Measurements from ENCODE around the gene PLCB1. TPM values are rescaled to one million over a fixed set of nuclear protein-coding genes. Genes with fewer than 3 reads are reported as not detected.

PLCB1 gene
- total and polyA plus RNA-seq, 2 donors (not counting 3 experiments of a cell fraction or from before 2014, with no cell fraction given) = 10.2 to 53.4 TPM

DNA sequence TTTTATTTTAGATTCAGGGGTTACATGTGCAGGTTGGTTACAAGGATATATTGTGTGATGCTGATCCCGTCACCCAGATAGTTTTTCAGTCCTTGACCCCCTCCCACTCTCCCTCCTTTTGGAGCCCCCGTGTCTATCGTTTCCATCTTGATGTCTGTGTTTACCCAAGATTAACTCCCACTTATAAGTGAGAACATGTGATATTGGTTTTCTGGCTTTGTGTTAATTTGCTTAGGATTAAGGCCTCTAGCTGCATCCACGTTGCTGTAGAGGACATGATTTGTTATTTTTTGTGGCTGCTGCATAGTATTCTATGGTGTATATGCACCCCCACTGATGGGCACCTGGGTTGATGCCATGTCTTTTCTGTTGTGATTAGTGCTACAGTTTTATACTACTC, 178.6 kb downstream of the PLCB1 start:
- dilution Hi-C loops (cut with MboI; ENCODE audit: extremely low pct_ligation_motif_present, low sequenced_read_pairs) = no loop called here
- no peaks in the 10 kb centered on the region for H3K36me3 ChIP-seq (ENCODE audit: control insufficient read depth in 2 of 2, extremely low read depth in 1 of 2, insufficient read depth in 2 of 2, low read length in 2 of 2)
- TF ChIP-seq MAX (IDR thresholded peaks at IDR 0.05; ENCODE audit: insufficient read depth, insufficient read length) = no peak
- no peak for TF ChIP-seq GATA2 (IDR thresholded peaks at IDR 0.05; ENCODE audit: insufficient read depth, insufficient read length, low read depth, low read length)
- no peak for TF ChIP-seq MYC (IDR thresholded peaks at IDR 0.05; ENCODE audit: low read depth, low read length)
- TF ChIP-seq, protein P1, sequence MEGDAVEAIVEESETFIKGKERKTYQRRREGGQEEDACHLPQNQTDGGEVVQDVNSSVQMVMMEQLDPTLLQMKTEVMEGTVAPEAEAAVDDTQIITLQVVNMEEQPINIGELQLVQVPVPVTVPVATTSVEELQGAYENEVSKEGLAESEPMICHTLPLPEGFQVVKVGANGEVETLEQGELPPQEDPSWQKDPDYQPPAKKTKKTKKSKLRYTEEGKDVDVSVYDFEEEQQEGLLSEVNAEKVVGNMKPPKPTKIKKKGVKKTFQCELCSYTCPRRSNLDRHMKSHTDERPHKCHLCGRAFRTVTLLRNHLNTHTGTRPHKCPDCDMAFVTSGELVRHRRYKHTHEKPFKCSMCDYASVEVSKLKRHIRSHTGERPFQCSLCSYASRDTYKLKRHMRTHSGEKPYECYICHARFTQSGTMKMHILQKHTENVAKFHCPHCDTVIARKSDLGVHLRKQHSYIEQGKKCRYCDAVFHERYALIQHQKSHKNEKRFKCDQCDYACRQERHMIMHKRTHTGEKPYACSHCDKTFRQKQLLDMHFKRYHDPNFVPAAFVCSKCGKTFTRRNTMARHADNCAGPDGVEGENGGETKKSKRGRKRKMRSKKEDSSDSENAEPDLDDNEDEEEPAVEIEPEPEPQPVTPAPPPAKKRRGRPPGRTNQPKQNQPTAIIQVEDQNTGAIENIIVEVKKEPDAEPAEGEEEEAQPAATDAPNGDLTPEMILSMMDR (IDR thresholded peaks at IDR 0.05; ENCODE audit: extremely low read depth in 1 of 2, insufficient read depth in 1 of 2, low read depth in 1 of 2, low read length in 2 of 2) = no peak
- TF ChIP-seq POLR2AphosphoS5 (IDR thresholded peaks at IDR 0.05; ENCODE audit: insufficient read depth, low read depth, low read length) = no peak
- no peak for TF ChIP-seq JUN (IDR thresholded peaks at IDR 0.05; ENCODE audit: borderline replicate concordance, insufficient read depth, insufficient read length, low read depth)
- no peak for TF ChIP-seq EZH2 (IDR thresholded peaks at IDR 0.05; ENCODE audit: borderline replicate concordance, low read depth, low read length, severe bottlenecking)
- no peak for TF ChIP-seq POLR2A (IDR thresholded peaks at IDR 0.05; ENCODE audit: low read depth, low read length)
- no peak for TF ChIP-seq FOS (IDR thresholded peaks at IDR 0.05; ENCODE audit: borderline replicate concordance, insufficient read depth, low read length)
- no peak overlapping the region for H3K9ac ChIP-seq (replicated peaks; ENCODE audit: extremely low read depth, insufficient read depth, low read length)
- no peaks in the 10 kb centered on the region for H3K27me3 ChIP-seq (ENCODE audit: control insufficient read depth in 2 of 2, insufficient read depth in 2 of 2, low read length in 2 of 2)
- CTCF ChIA-PET = interaction anchor here (1.4 kb wide), 2 partner anchors 11 to 412 kb away, joined by 5 read pairs; no protein-coding TSS in a partner anchor
- DNase-seq (ENCODE audit: low read depth, low spot score) (no peak), FAIRE-seq (no peak)
- no peak overlapping the region for H3K4me3 ChIP-seq (replicated peaks in 1 of 3; ENCODE audit: insufficient read depth in 1 of 3, low read depth in 1 of 3, low read length in 3 of 3)
- no peak overlapping the region for H3K27ac ChIP-seq (ENCODE audit: insufficient read depth, low read depth, low read length)
- no peaks in the 10 kb centered on the region for H3K4me1 ChIP-seq (ENCODE audit: control insufficient read depth, extremely low read depth, insufficient read depth, low read length)
- H2AFZ ChIP-seq (ENCODE audit: low read depth, low read length) = no peak overlapping the region
- no peak overlapping the region for H3K4me2 ChIP-seq (ENCODE audit: insufficient read depth, low read length)
- peaks cover 2% of the 10 kb centered on the region for H4K20me1 ChIP-seq (replicated peaks; ENCODE audit: control insufficient read depth, extremely low read depth, insufficient read depth, low read length)
- H3K79me2 ChIP-seq (ENCODE audit: control insufficient read depth, insufficient read depth, low read length) = no peaks in the 10 kb centered on the region
- H3K9me3 ChIP-seq (replicated peaks; ENCODE audit: control insufficient read depth, insufficient read depth, low read length) = no peaks in the 10 kb centered on the region
- intact Hi-C loops (cut with micrococcal nuclease) = no loop called here
- BruUV-seq (replicated peaks) = no TSS peak
- POLR2A ChIA-PET = no interaction called here
- no peaks in the 10 kb centered on the region for H3K9me1 ChIP-seq (replicated peaks; ENCODE audit: control insufficient read depth, extremely low read depth, insufficient read depth, low read length)
